GM21786 (cell line): ENCODE data around the gene OLFML2B.

Experiments
- ATAC-seq: cut with Tn5 transposase; IDR thresholded peaks from one replicate; pipeline ENCODE4 v1.9.1; 2021; ENCODE audit not compliant: unreplicated experiment

OLFML2B gene

GRCh38 chr1:162008799-162009198 is 14.9 kb downstream of the OLFML2B start:
- ATAC-seq: no peak

- no peak for ATAC-seq
Observed at GRCh38 chr1:162007466-162007865, 16.2 kb downstream of the OLFML2B start.

GRCh38 chr1:162006081-162006480 is 17.6 kb downstream of the OLFML2B start:
- no peak for ATAC-seq

- no peak for ATAC-seq
Observed at GRCh38 chr1:162004441-162004950, 19.2 kb downstream of the OLFML2B start.

GRCh38 chr1:162003830-162004215 is 19.8 kb downstream of the OLFML2B start:
- ATAC-seq: no peak

- ATAC-seq: no peak
Observed at GRCh38 chr1:162003061-162003829, 20.4 kb downstream of the OLFML2B start.

- ATAC-seq: no peak
Observed at GRCh38 chr1:162000053-162000420, 23.6 kb downstream of the OLFML2B start.

GRCh38 chr1:161999301-162000052 is 24.2 kb downstream of the OLFML2B start:
- no peak for ATAC-seq

- ATAC-seq: no peak
Observed at GRCh38 chr1:161998811-161999210, 24.9 kb downstream of the OLFML2B start.

GRCh38 chr1:161997152-161997551 is 26.5 kb downstream of the OLFML2B start:
- ATAC-seq: no peak

GRCh38 chr1:161994175-161994668 is 29.4 kb downstream of the OLFML2B start:
- no peak for ATAC-seq

GRCh38 chr1:161993576-161993975 is 30.1 kb downstream of the OLFML2B start:
- no peak for ATAC-seq

GRCh38 chr1:161989786-161990185 is 33.9 kb downstream of the OLFML2B start:
- no peak for ATAC-seq

GRCh38 chr1:161989108-161989507 is 34.6 kb downstream of the OLFML2B start:
- ATAC-seq: no peak

- no peak for ATAC-seq
Observed at GRCh38 chr1:161988413-161988812, 35.3 kb downstream of the OLFML2B start.

GRCh38 chr1:161987872-161988271 is 35.8 kb downstream of the OLFML2B start:
- ATAC-seq: no peak

- no peak for ATAC-seq
Observed at GRCh38 chr1:161987303-161987702, 36.4 kb downstream of the OLFML2B start.

GRCh38 chr1:161986328-161986727 is 37.3 kb downstream of the OLFML2B start:
- ATAC-seq: no peak

- no peak for ATAC-seq
Observed at GRCh38 chr1:161985301-161985822, 38.3 kb downstream of the OLFML2B start.

- ATAC-seq: no peak
Observed at GRCh38 chr1:161983725-161984124, 39.9 kb downstream of the OLFML2B start.

- no peak for ATAC-seq
Observed at GRCh38 chr1:161982917-161983316, 40.8 kb downstream of the OLFML2B start.

GRCh38 chr1:161982507-161982895 is 41.2 kb downstream of the OLFML2B start:
- no peak for ATAC-seq
